Lower leg skin (tissue), 3 donors: ENCODE data around the gene ZNF528.

ENCODE experiments used
- POLR2A ChIP-seq, 2 donors: fragments of 450-650 bp; IDR thresholded peaks; one replicate each; pipeline ENCODE4 v1.6.1; 2016 to 2017; ENCODE audit warnings: antibody characterized with exemption in 2 of 2, mild to moderate bottlenecking in 1 of 2, moderate library complexity in 1 of 2
- TF ChIP-seq, protein P1 (sequence below), 3 donors: fragments of 450-650 bp; IDR thresholded peaks; one replicate each; pipeline ENCODE4 v1.5.1; 2016; ENCODE audit warnings: antibody characterized with exemption in 3 of 3, mild to moderate bottlenecking in 3 of 3, moderate library complexity in 2 of 3

DNA sequence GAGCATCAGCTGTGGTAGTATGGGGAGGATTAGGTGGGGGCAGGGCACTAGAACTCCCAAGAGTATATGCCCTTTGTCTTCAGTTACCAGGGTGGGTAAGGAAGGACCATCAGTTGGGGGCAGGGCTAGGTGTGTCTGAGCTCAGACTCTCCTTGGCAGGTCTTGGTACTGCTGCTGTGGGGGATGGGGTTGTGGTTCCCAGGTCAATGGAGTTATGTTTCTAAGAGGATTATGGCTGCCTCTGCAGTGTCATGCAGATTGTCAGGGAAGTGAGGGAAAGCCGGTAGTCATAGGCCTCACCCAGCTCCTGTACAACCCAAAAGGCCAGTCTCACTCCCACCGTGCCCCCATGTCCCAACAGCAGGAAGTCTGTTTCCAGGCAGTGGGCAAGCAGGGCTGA lies 46.9 kb downstream of the ZNF528 start:
- TF ChIP-seq, protein P1, sequence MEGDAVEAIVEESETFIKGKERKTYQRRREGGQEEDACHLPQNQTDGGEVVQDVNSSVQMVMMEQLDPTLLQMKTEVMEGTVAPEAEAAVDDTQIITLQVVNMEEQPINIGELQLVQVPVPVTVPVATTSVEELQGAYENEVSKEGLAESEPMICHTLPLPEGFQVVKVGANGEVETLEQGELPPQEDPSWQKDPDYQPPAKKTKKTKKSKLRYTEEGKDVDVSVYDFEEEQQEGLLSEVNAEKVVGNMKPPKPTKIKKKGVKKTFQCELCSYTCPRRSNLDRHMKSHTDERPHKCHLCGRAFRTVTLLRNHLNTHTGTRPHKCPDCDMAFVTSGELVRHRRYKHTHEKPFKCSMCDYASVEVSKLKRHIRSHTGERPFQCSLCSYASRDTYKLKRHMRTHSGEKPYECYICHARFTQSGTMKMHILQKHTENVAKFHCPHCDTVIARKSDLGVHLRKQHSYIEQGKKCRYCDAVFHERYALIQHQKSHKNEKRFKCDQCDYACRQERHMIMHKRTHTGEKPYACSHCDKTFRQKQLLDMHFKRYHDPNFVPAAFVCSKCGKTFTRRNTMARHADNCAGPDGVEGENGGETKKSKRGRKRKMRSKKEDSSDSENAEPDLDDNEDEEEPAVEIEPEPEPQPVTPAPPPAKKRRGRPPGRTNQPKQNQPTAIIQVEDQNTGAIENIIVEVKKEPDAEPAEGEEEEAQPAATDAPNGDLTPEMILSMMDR (IDR thresholded peaks at IDR 0.05): no peak
- TF ChIP-seq POLR2A (IDR thresholded peaks at IDR 0.05): no peak
